SK-N-SH (cell line): ENCODE measurements around the gene ITGB6. TPM values are rescaled to one million over a fixed set of nuclear protein-coding genes. Genes with fewer than 3 reads are reported as not detected.

Experiments
- CTCF ChIA-PET: fragments of 300-600, 350-600 bp; formaldehyde crosslinking; extraction: SDS; loops from one replicate; lab custom pipeline; 2021; lab: Yijun Ruan, JAX
- POLR2A ChIA-PET: fragments of 350-600 bp; sonication (Branson Sonifier 250); formaldehyde crosslinking; extraction: SDS; loops from one replicate; lab custom pipeline; 2020; ENCODE audit warnings: antibody characterized with exemption, inconsistent platforms; lab: Yijun Ruan, JAX
- DNase-seq: peaks from one replicate; pipeline ENCODE4 v3.0.0; 2012
- H2AFZ ChIP-seq: fragments of 200-600 bp; sonication (generic); 2 replicates; pipeline ENCODE4 v1.8.1; 2016; ENCODE audit warnings: antibody characterized with exemption, mild to moderate bottlenecking, low read depth
- H3F3A ChIP-seq: fragments of 200-600 bp; sonication (generic); replicated peaks from 2 replicates; pipeline ENCODE3; 2016; ENCODE audit warnings: antibody characterized with exemption, mild to moderate bottlenecking; ENCODE audit not compliant: insufficient read depth
- H3K27ac ChIP-seq, 2 experiments: fragments of 200-500 bp in 1 of 2; fragments of 200-600 bp in 1 of 2; sonication (Bioruptor generic) in 1 of 2; sonication (generic), shearing (Covaris generic) in 1 of 2; 2 replicates each; pipeline versions ENCODE4 v1.5.1 to v1.6.1; 2014 to 2016; ENCODE audit warnings: low read depth in 2 of 2, inconsistent platforms in 1 of 2, low read length in 1 of 2, mild to moderate bottlenecking in 1 of 2, mixed read lengths in 1 of 2
- H3K27me3 ChIP-seq: fragments of 200-600 bp; sonication (generic), shearing (Covaris generic); 2 replicates; pipeline ENCODE4 v1.6.1; 2016; ENCODE audit warnings: mixed run types; ENCODE audit not compliant: insufficient read depth
- H3K36me3 ChIP-seq, 2 experiments: fragments of 200-500 bp in 1 of 2; fragments of 200-600 bp in 1 of 2; sonication (Bioruptor generic) in 1 of 2; sonication (generic) in 1 of 2; replicated peaks in 1 of 2; 2 replicates each; pipeline versions ENCODE3 to v1.5.1; 2014 to 2016; ENCODE audit warnings: low read length in 1 of 2, mild to moderate bottlenecking in 1 of 2; ENCODE audit not compliant: insufficient read depth in 2 of 2, control insufficient read depth in 1 of 2
- H3K4me1 ChIP-seq, 2 experiments: fragments of 200-500 bp in 1 of 2; fragments of 200-600 bp in 1 of 2; sonication (Bioruptor generic) in 1 of 2; sonication (generic), shearing (Covaris generic) in 1 of 2; 2 replicates each; pipeline versions ENCODE4 v1.5.1 to v1.6.1; 2014 to 2016; ENCODE audit warnings: low read depth in 1 of 2, low read length in 1 of 2, mixed run types in 1 of 2; ENCODE audit not compliant: insufficient read depth in 2 of 2, control insufficient read depth in 1 of 2
- H3K4me2 ChIP-seq: fragments of 200-600 bp; sonication (generic), shearing (Covaris generic); 2 replicates; pipeline ENCODE4 v1.6.1; 2017; ENCODE audit warnings: mixed run types
- H3K4me3 ChIP-seq, 2 experiments: fragments of 200-500 bp in 1 of 2; fragments of 200-600 bp in 1 of 2; sonication (Bioruptor generic) in 1 of 2; sonication (generic), shearing (Covaris generic) in 1 of 2; 2 replicates each; pipeline versions ENCODE4 v1.5.1 to v1.8.1; 2014 to 2016; ENCODE audit warnings: low read depth in 2 of 2, inconsistent platforms in 1 of 2, low read length in 1 of 2, mild to moderate bottlenecking in 1 of 2, mixed read lengths in 1 of 2, moderate library complexity in 1 of 2
- H3K79me2 ChIP-seq: fragments of 200-600 bp; sonication (generic); 2 replicates; pipeline ENCODE4 v1.8.1; 2017; ENCODE audit warnings: mild to moderate bottlenecking; ENCODE audit not compliant: insufficient read depth
- H3K9ac ChIP-seq: fragments of 200-600 bp; sonication (generic); 2 replicates; pipeline ENCODE4 v1.6.1; 2017; ENCODE audit warnings: mixed run types
- H3K9me2 ChIP-seq: fragments of 200-600 bp; sonication (generic); 2 replicates; pipeline ENCODE4 v1.6.1; 2017; ENCODE audit warnings: mixed run types
- H3K9me3 ChIP-seq: fragments of 200-600 bp; sonication (generic); 2 replicates; pipeline ENCODE4 v1.6.1; 2017; ENCODE audit warnings: mixed run types, mild to moderate bottlenecking, moderate library complexity
- H4K20me1 ChIP-seq: fragments of 200-600 bp; sonication (generic); 2 replicates; pipeline ENCODE4 v1.6.1; 2017; ENCODE audit warnings: mild to moderate bottlenecking, mixed run types; ENCODE audit not compliant: insufficient read depth
- ELF1 ChIP-seq: IDR thresholded peaks from 2 replicates; pipeline ENCODE4 v1.4.0; 2012
- FOXJ3 ChIP-seq: sonication (generic); formaldehyde crosslinking; IDR thresholded peaks from 2 replicates; pipeline ENCODE4 v1.5.1; 2020; ENCODE audit warnings: mild to moderate bottlenecking, missing genetic modification reagents
- FOXM1 ChIP-seq: IDR thresholded peaks from 2 replicates; pipeline ENCODE4 v1.4.0; 2012; ENCODE audit warnings: low read depth, mild to moderate bottlenecking
- GABPA ChIP-seq: IDR thresholded peaks from 2 replicates; pipeline ENCODE4 v1.4.0; 2012; ENCODE audit warnings: low read depth, mild to moderate bottlenecking
- GATA2 ChIP-seq: sonication (generic); formaldehyde crosslinking; IDR thresholded peaks from 2 replicates; pipeline ENCODE4 v1.5.0; 2020; ENCODE audit warnings: mild to moderate bottlenecking, missing genetic modification reagents
- JUND ChIP-seq: IDR thresholded peaks from 2 replicates; pipeline ENCODE4 v1.4.0; 2012
- MEF2A ChIP-seq: IDR thresholded peaks from 2 replicates; pipeline ENCODE4 v1.4.0; 2012; ENCODE audit warnings: low read depth, borderline replicate concordance
- NRF1 ChIP-seq: IDR thresholded peaks from 2 replicates; pipeline ENCODE4 v1.6.1; 2012; ENCODE audit warnings: low read depth, mild to moderate bottlenecking, low read length
- POLR2AphosphoS5 ChIP-seq: IDR thresholded peaks from 2 replicates; pipeline ENCODE4 v1.6.1; 2012; ENCODE audit warnings: low read depth, low read length
- RAD21 ChIP-seq: IDR thresholded peaks from 2 replicates; pipeline ENCODE4 v1.6.1; 2012; ENCODE audit warnings: mild to moderate bottlenecking, low read length
- RXRA ChIP-seq: IDR thresholded peaks from 2 replicates; pipeline ENCODE4 v1.4.0; 2012; ENCODE audit warnings: low read depth, mild to moderate bottlenecking, borderline replicate concordance
- TAF1 ChIP-seq: IDR thresholded peaks from 2 replicates; pipeline ENCODE4 v1.6.1; 2012; ENCODE audit warnings: low read depth, mild to moderate bottlenecking, low read length, moderate library complexity, borderline replicate concordance
- TCF12 ChIP-seq: IDR thresholded peaks from 2 replicates; pipeline ENCODE4 v1.4.0; 2012
- WGBS: methylation state at CpG from one replicate; pipeline ENCODE4 v1.1.6; 2017; ENCODE audit warnings: low lambda C conversion rate; 5-methylcytosine and 5-hydroxymethylcytosine counted together
- polyA plus RNA-seq, 3 experiments: library from polyadenylated mRNA; depleted of rRNA; stranded (reverse); fragments of >200 nt; gene quantifications; 2 replicates each; pipeline ENCODE4 v1.2.3, GENCODE V29; 2012
- TF ChIP-seq, protein P1 (sequence below): IDR thresholded peaks from 2 replicates; pipeline ENCODE4 v1.4.0; 2012; ENCODE audit warnings: low read depth, borderline replicate concordance
- TF ChIP-seq, protein P2 (sequence below): IDR thresholded peaks from 2 replicates; pipeline ENCODE4; 2012
- TF ChIP-seq, protein P3 (sequence below): fragments of 150-350 bp; IDR thresholded peaks from 2 replicates; pipeline ENCODE4 v1.6.1; 2017; ENCODE audit warnings: antibody characterized with exemption, low read length, low read depth, borderline replicate concordance
- TF ChIP-seq, protein P4 (sequence below): fragments of 150-350 bp; IDR thresholded peaks from 2 replicates; pipeline ENCODE4 v1.6.1; 2016; ENCODE audit warnings: mild to moderate bottlenecking, low read depth, low read length

Gene ITGB6
- polyA plus RNA-seq, 1 of the 3 experiments (the other 2 are of a cell fraction): 0.10 TPM

DNA sequence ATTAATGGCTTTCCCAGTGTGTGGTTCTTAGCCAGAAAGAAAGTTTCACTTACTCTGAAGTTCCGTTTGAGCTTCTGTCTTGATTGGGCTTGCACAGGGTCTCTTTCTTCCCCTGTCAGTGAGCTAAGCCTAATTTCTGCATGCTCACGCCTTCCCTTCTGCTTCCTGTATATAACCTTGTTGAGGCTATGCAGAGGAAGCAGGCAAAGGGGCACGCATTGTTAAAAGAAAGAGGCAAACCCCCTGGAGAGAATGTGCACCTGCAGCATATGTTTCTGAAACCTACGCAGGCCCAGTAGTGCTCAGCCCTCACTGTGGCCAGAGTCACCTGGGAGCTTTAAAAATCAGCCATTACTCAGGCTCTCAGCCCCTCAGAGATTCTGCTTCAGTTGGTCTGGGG is 123.2 kb downstream of the ITGB6 start:
- Histone ChIP-seq H3K9ac (no peak overlapping the region), H3F3A (no peaks in the 10 kb centered on the region), H3K4me2 (no peak overlapping the region), H3K4me3 (no peak overlapping the region), H3K27ac (no peak overlapping the region), H3K79me2 (no peaks in the 10 kb centered on the region), H3K9me2 (no peaks in the 10 kb centered on the region), H3K9me3 (no peaks in the 10 kb centered on the region), H3K27me3 (no peaks in the 10 kb centered on the region), H3K36me3 (no peaks in the 10 kb centered on the region), H2AFZ (no peak overlapping the region), H4K20me1 (no peaks in the 10 kb centered on the region), H3K4me1 (no peaks in the 10 kb centered on the region)
- WGBS: 66% methylated on average over 4 of the region's 4 CpGs
- POLR2A ChIA-PET: no interaction called here
- CTCF ChIA-PET: interaction anchor here (0.8 to 1.2 kb wide), 5 partner anchors 11 to 893 kb away, joined by 3 to 6 read pairs (median 3); no protein-coding TSS in a partner anchor
- TF ChIP-seq, protein P1, sequence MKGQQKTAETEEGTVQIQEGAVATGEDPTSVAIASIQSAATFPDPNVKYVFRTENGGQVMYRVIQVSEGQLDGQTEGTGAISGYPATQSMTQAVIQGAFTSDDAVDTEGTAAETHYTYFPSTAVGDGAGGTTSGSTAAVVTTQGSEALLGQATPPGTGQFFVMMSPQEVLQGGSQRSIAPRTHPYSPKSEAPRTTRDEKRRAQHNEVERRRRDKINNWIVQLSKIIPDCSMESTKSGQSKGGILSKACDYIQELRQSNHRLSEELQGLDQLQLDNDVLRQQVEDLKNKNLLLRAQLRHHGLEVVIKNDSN: no peak
- TF ChIP-seq GABPA (no peak), MEF2A (no peak), TAF1 (no peak), POLR2AphosphoS5 (no peak), RAD21 (no peak), TCF12 (no peak), RXRA (no peak), ELF1 (no peak), FOXM1 (no peak), GATA2 (no peak)
- TF ChIP-seq, protein P2, sequence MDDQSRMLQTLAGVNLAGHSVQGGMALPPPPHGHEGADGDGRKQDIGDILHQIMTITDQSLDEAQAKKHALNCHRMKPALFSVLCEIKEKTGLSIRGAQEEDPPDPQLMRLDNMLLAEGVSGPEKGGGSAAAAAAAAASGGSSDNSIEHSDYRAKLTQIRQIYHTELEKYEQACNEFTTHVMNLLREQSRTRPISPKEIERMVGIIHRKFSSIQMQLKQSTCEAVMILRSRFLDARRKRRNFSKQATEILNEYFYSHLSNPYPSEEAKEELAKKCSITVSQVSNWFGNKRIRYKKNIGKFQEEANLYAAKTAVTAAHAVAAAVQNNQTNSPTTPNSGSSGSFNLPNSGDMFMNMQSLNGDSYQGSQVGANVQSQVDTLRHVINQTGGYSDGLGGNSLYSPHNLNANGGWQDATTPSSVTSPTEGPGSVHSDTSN: no peak
- TF ChIP-seq, protein P3, sequence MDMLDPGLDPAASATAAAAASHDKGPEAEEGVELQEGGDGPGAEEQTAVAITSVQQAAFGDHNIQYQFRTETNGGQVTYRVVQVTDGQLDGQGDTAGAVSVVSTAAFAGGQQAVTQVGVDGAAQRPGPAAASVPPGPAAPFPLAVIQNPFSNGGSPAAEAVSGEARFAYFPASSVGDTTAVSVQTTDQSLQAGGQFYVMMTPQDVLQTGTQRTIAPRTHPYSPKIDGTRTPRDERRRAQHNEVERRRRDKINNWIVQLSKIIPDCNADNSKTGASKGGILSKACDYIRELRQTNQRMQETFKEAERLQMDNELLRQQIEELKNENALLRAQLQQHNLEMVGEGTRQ: no peak
- DNase-seq: no peak

DNA sequence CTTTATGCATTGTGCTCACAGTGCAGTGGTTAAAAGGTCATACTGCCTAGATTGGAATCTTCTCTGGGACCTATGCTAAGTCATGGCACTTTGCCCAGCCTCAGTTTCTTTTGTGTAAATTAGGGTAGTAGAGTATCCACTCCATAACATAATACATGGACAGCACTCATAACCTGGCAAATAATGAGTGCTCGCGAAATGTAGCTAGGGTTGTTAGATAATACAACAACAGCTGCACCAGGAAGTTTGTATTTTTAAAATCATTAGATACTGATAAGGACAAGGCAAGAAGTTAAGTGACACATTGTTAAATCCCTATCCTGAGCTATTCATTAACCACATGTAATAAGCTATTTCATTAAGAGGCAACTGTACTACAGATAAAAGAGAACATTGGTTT is 123.8 kb downstream of the ITGB6 start:
- CTCF ChIA-PET: interaction anchor here (0.8 to 1.6 kb wide), 5 partner anchors 10 to 894 kb away, joined by 3 to 6 read pairs (median 3); no protein-coding TSS in a partner anchor
- Histone ChIP-seq H3K27me3 (no peaks in the 10 kb centered on the region), H4K20me1 (no peaks in the 10 kb centered on the region), H3K27ac (no peak overlapping the region), H3K4me3 (no peak overlapping the region), H3K9me3 (no peaks in the 10 kb centered on the region), H3K36me3 (no peaks in the 10 kb centered on the region), H3K4me1 (no peaks in the 10 kb centered on the region), H2AFZ (no peak overlapping the region), H3F3A (no peaks in the 10 kb centered on the region), H3K9ac (no peak overlapping the region), H3K9me2 (no peaks in the 10 kb centered on the region), H3K4me2 (no peak overlapping the region), H3K79me2 (no peaks in the 10 kb centered on the region)
- WGBS: 95% methylated on average over 2 of the region's 2 CpGs
- TF ChIP-seq NRF1 (no peak), JUND (no peak), FOXJ3 (CRISPR knock-in tag) (no peak)
- TF ChIP-seq, protein P4, sequence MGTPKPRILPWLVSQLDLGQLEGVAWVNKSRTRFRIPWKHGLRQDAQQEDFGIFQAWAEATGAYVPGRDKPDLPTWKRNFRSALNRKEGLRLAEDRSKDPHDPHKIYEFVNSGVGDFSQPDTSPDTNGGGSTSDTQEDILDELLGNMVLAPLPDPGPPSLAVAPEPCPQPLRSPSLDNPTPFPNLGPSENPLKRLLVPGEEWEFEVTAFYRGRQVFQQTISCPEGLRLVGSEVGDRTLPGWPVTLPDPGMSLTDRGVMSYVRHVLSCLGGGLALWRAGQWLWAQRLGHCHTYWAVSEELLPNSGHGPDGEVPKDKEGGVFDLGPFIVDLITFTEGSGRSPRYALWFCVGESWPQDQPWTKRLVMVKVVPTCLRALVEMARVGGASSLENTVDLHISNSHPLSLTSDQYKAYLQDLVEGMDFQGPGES: no peak
- TF ChIP-seq, protein P2: no peak
- TF ChIP-seq, protein P3: no peak
- POLR2A ChIA-PET: no interaction called here
- DNase-seq: no peak
